GM21447 (cell line): ENCODE data around the gene KCNJ6.
"Not testable (repeated sequence)": the region's sequence is repeated elsewhere in the genome, so short reads cannot be mapped to it uniquely, and the experiment has no call there.

ENCODE experiments used
- ATAC-seq: cut with Tn5 transposase; IDR thresholded peaks from one replicate; pipeline ENCODE4 v1.9.1; 2021; ENCODE audit not compliant: unreplicated experiment

Gene KCNJ6

DNA sequence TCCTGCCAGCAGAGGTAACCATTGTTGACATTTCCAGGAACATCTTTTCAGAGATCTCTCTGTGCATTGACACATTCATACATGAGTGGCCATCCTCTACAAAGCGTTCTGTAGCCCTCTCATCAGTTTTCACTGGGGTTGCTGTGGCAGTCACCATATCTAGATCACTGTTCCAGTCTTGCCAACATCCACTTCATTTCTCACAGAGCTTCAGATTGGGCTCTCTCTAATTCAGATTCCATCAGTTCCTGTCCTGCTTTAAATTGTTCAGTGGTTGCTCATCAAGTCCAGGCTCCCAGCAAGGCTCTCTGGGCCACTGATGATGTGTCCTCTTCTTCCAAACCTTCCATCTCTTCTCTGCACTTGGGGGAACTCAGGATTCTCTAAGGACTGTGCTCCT lies 173.7 kb downstream of the KCNJ6 start:
- no peak for ATAC-seq

DNA sequence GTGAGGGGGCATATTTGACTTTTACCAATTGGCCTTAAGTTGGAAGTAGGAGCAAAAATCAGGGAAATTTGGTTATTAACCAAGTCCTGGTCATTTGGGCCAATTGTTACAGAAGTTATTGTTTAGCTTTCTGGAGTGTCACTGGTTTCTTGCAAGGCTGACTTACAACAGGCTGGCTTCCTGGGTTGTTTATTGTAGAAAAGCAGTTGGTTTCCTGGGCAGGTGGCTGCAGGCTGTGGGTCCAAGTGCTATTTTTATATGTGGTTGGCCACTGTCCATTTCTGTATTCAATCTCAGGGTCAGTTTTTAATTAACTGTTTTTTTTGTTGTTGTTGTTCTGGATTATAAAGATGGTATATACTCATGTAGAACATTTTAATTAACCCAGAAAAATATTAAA lies 174.1 kb downstream of the KCNJ6 start:
- ATAC-seq = no peak

- ATAC-seq = no peak
Measured at GRCh38 chr21:37737996-37738395, 178.3 kb downstream of the KCNJ6 start.

DNA sequence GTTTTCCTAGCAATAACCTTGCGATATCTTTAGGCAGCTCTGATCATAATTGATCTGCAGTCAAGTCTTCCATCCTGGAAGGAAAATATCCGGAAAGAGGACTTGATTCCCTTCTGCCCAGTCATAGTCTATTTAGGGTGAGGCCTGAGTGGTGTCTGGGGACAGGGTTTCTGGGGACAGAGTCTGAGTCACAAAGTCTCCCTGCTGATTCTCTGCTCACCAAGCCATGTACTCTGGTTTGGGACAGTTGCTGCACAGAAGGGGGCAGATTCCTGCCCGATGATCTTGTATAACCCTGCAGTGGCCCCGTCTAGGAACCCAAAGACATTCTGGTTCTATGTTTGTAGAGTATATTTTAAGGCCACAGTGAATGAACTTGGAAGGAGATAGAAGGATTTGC lies 178.8 kb downstream of the KCNJ6 start:
- no peak for ATAC-seq

GRCh38 chr21:37734846-37735245 lies 181.4 kb downstream of the KCNJ6 start:
- no peak for ATAC-seq

DNA sequence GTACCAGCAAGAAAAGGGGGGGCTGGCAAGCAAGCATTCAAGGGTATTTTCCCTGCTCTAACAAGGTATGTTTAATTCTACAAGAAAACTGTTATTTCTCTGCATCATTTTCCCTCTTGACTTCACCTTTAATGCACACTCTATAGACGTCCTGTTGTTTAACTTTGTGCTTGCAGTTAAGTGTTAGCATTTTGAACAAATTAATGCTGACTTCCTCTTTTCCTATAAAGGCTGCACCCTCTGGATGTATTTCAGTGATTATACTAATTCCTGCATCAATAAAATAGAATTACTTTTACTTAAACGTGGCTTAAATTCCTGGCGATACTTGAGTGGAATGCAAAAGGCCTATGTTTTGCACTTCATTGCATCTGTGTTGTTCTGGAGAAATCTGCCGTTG lies 183.3 kb downstream of the KCNJ6 start:
- ATAC-seq = no peak

DNA sequence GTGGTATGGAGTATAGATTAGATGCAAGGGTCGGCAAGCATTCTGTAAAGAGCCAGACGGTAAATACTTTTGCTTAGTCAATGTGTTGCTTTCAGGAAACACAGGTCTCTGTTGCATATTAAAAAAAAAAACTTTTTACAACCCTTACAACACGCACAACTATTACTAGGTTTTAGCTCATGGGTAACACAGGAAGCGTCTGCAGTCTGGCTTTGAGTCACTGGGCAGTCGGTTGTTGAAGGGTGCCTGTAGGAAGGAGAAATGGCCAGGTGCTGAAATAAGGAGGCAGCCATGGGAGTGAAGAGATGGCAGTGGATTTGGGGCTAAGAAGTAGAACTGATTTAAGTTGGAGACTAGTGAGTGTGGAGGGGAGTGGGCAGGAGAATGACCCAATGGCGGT lies 192.1 kb downstream of the KCNJ6 start:
- no peak for ATAC-seq

GRCh38 chr21:37717534-37717933 lies 198.7 kb downstream of the KCNJ6 start:
- no peak for ATAC-seq

- ATAC-seq = not testable (repeated sequence)
Measured at GRCh38 chr21:37712569-37712934, 203.7 kb downstream of the KCNJ6 start.

- no peak for ATAC-seq
Measured at GRCh38 chr21:37711836-37712568, 204.3 kb downstream of the KCNJ6 start.

- no peak for ATAC-seq
Measured at GRCh38 chr21:37711286-37711829, 204.9 kb downstream of the KCNJ6 start.

DNA sequence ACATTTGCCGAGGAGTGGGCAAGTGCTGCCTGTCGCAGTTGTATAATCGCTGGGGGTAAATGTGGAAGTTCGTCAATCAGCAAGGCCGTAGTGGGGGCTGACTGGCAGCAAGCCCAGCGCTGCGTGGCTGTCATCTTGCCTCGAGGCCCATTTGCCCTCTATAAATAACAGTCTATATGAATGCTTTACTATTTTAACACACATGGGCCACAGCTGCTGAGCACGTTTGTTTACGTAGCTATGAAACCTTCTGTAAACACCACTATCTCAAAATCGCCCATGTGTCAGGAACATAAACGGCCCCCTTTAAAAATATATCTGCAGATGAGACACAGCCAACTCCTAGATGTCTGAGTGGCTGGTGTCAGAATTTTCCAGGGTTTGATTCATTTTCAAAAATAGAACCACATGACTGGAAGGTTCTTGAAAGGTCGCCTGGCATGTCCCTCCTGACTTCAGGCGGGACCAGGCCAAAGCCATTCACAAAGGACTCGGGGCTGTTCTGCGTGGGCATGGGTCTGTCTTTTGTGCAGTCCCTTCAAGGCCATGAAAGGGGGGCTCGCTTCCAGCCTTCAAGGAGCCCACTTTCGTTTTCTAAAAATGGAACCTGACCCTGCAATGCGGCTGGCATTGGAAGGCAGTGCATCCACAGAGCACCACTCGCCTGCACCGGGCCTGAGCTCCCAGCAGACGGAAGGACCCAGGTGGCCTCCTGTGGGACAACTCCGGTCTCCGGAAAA lies 205.5 kb downstream of the KCNJ6 start:
- no peak for ATAC-seq

GRCh38 chr21:37704751-37705150 lies 211.5 kb downstream of the KCNJ6 start:
- no peak for ATAC-seq

GRCh38 chr21:37702241-37702640 lies 214.0 kb downstream of the KCNJ6 start:
- no peak for ATAC-seq

GRCh38 chr21:37700641-37701202 lies 215.5 kb downstream of the KCNJ6 start:
- peak; percentile 80 for ATAC-seq

DNA sequence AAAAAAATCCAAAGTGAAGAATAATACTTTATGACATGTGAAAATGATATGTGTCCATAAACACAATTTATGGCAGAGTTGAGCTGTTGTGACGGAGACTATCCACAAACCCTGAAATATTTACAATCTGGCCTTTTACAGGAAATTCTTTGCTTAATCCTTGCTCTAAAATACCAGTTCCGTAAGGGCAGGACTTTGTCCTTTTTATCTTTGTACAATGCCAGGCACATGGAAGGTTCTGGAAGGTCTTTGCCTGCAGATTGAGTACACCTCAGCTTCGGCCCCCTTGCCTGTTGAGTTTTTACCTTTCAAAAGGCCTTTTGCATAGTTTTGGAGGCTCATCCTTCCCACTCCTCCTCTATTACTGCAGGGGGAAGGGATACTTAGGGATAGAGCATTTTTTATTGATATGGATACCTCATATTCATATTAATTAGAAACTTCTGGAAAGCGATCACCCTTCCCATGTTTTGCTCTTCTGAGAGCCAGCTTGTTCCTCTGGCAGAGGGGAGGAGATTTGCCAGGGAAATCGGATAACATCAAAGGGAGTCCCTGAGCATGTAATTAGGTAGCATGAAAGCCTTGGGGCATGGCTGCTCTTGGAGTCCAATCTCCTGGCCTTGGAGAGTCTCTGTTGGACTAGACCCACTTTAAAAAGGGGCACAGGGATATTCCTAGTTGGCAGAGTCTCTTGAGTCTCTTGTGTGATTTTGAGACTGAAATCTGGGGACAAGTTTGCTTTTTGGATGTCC lies 217.1 kb downstream of the KCNJ6 start:
- no peak for ATAC-seq

DNA sequence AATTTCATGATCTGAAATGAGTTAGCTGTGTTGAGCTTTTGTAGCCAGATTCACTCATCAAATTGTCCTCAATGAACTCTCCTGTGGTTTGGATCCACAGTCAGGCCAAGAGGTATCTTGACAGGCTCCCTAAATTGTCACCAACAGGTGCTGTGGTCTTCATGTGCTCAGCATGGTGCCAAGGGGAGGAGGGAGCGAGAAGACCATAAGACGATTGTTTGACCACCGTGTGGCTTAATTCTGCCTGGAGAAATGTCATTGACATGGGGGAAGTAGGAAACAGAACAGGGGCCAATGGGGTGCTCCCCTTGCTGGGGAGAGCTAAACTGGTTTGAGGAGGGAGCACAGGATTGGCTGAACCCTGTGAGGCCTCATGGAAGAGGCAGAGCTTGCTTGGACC lies 219.3 kb downstream of the KCNJ6 start:
- no peak for ATAC-seq

- no peak for ATAC-seq
Measured at GRCh38 chr21:37695111-37695510, 221.1 kb downstream of the KCNJ6 start.

DNA sequence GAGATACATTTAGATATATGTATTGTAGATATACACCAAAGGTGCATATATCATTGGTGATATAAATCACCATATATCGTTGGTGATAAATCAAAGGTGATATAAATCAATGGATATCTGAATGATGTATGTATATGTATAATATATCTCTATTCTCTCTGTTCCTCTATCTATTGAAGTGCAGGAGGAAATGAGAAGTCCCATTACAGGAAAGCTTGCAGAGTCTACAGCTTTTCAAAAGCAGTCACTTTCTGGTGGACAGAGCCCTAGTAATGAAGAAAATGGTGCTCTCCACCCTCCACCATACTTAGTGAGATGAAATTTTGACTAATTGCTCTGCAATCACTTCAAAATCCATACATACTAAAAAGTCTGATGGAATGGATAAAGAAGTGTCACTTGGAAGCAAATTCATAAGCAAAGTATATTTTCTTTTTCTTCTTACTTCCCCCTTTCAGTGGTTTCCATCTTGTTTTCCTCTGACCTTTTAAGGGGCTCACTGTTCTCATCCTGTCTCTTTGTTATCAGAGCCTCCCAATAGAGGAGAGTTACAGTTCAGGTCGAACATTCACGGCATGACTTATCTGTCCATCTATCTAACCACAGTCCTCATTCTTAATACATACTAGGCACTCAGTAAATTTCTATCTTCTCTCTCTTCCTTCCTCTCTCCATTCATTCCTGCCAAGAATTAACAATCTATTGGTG lies 227.2 kb downstream of the KCNJ6 start:
- no peak for ATAC-seq

GRCh38 chr21:37686991-37687810 lies 229.1 kb downstream of the KCNJ6 start:
- ATAC-seq = no peak
